Spleen (tissue), 11 donors: ENCODE results near the gene MAG. TPM values are rescaled to one million over a fixed set of nuclear protein-coding genes. Genes with fewer than 3 reads are reported as not detected.

Experiments used
- DNase-seq: peaks from one replicate; pipeline ENCODE4 v3.0.0-alpha.2; 2020
- H3K27ac ChIP-seq, 8 donors: fragments of 200-600 bp; sonication (generic) in 7 of 8; 1 replicate in 4 of 8; 2 replicates in 4 of 8; pipeline versions ENCODE4 v1.5.0 to v1.8.0; 2016 to 2021; ENCODE audit warnings: inconsistent platforms in 4 of 8, mild to moderate bottlenecking in 4 of 8, moderate library complexity in 1 of 8
- H3K27me3 ChIP-seq, 7 donors: fragments of 200-600 bp; sonication (generic) in 6 of 7; replicated peaks in 1 of 7; 1 replicate in 4 of 7; 2 replicates in 3 of 7; pipeline versions ENCODE4 v1.5.0 to v1.8.0; 2016 to 2021; ENCODE audit warnings: inconsistent platforms in 3 of 7, mild to moderate bottlenecking in 1 of 7
- H3K36me3 ChIP-seq, 6 donors: fragments of 200-600 bp; sonication (generic) in 5 of 6; 1 replicate in 4 of 6; 2 replicates in 2 of 6; pipeline versions ENCODE4 v1.5.0 to v1.8.0; 2016 to 2021; ENCODE audit warnings: inconsistent platforms in 2 of 6
- H3K4me1 ChIP-seq, 6 donors: fragments of 200-600 bp; sonication (generic) in 5 of 6; 1 replicate in 3 of 6; 2 replicates in 3 of 6; pipeline versions ENCODE4 v1.5.0 to v1.8.0; 2016 to 2021; ENCODE audit warnings: inconsistent platforms in 3 of 6
- H3K4me3 ChIP-seq, 8 donors: fragments of 200-600 bp; sonication (generic) in 7 of 8; 1 replicate in 4 of 8; 2 replicates in 4 of 8; pipeline versions ENCODE4 v1.5.0 to v1.8.0; 2016 to 2021; ENCODE audit warnings: inconsistent platforms in 4 of 8, mild to moderate bottlenecking in 4 of 8, moderate library complexity in 2 of 8
- H3K9me3 ChIP-seq, 8 donors: fragments of 200-600 bp; sonication (generic) in 7 of 8; 1 replicate in 4 of 8; 2 replicates in 4 of 8; pipeline versions ENCODE4 v1.5.0 to v1.8.0; 2016 to 2021; ENCODE audit warnings: inconsistent platforms in 4 of 8
- CTCF ChIP-seq, 11 experiments: fragments of 200-600 bp in 7 of 11; fragments of 450-650 bp in 4 of 11; sonication (generic) in 4 of 11; IDR thresholded peaks in 8 of 11; conservative IDR thresholded peaks in 3 of 11; 1 replicate in 7 of 11; 2 replicates in 4 of 11; pipeline versions ENCODE4 v1.4.0 to v1.8.0; 2016 to 2021; ENCODE audit warnings: antibody characterized with exemption in 11 of 11, inconsistent platforms in 4 of 11, mild to moderate bottlenecking in 1 of 11
- POLR2A ChIP-seq, 3 donors: fragments of 450-650 bp; IDR thresholded peaks; one replicate each; pipeline ENCODE4 v1.5.1; 2017; ENCODE audit warnings: antibody characterized with exemption in 3 of 3, mild to moderate bottlenecking in 1 of 3
- POLR2AphosphoS5 ChIP-seq, 3 donors: sonication (generic); formaldehyde crosslinking; IDR thresholded peaks; one replicate each; pipeline ENCODE4 v1.5.1; 2017; ENCODE audit warnings: antibody characterized with exemption in 3 of 3
- WGBS, 5 donors: extraction: QIAGEN DNeasy Blood & Tissue Kit in 3 of 5; methylation state at CpG; one replicate each; pipeline versions ENCODE4 v1.1.5 to v1.1.7; 2013 to 2018; 5-methylcytosine and 5-hydroxymethylcytosine counted together
- intact Hi-C: fragments of 100-400 bp; cut with DNase I; formaldehyde crosslinking; loops from one replicate; pipeline ENCODE4 v1.15.0; 2023; ENCODE audit warnings: low total_unique reads
- polyA plus RNA-seq, 3 donors: library from polyadenylated mRNA; stranded (reverse); fragments of 200-250 nt; gene quantifications; one replicate each; pipeline ENCODE4 v1.2.1, GENCODE V29; 2013
- total RNA-seq, 7 donors: library from RNA; depleted of rRNA in 3 of 7; stranded (reverse); fragments of >200 nt in 3 of 7; fragmentation: NEBNext Ultra II Directional in 4 of 7; extraction: Animal tissue kit (Norgen Biotek cat#: 25700) in 4 of 7; gene quantifications; one replicate each; pipeline versions ENCODE4 v1.1.0 to v1.2.1, GENCODE V29; 2016 to 2021
- donor health status: healthy with polysubstance abuse.
- donor health status: DM: no; HTN: no; CAD: no; lungs with moderate emphysema.
- donor health status: DM: no; HTN: no; CAD: no.
- donor health status: Bipolar disorder and iron deficiency.
- donor health status: healthy.
- donor health status: DM: no; HTN: no; CAD: no.
- donor health status: DM: yes; HTN: yes; CAD: no.

Gene MAG
- total and polyA plus RNA-seq, 10 donors, result 0.07 to 55.2 (median 0.38) TPM; not detected in 2

GRCh38 chr19:35348911-35349611 lies 57.1 kb downstream of the MAG start:
- Histone ChIP-seq H3K4me3 (no peak overlapping the region), H3K27ac (peak overlapping the region in 3 of 8 donors; percentile 87 to 93 (median 88)), H3K27me3 (peaks cover 0 to 28% (median 0%) of the 10 kb centered on the region in 7 donors), H3K4me1 (peaks cover 24 to 89% (median 62%) of the 10 kb centered on the region in 6 donors), H3K9me3 (no peaks in the 10 kb centered on the region), H3K36me3 (peaks cover 0 to 20% (median 0%) of the 10 kb centered on the region in 6 donors)
- peak; percentile 75 for DNase-seq
- intact Hi-C loops, result no loop called here
- 74 to 84% (median 83%) methylated on average over 18 of the region's 18 CpGs for WGBS, 5 donors
- no peak for TF ChIP-seq CTCF (IDR thresholded peaks at IDR 0.05 in 8 of 11, conservative IDR thresholded peaks at IDR 0.05 in 3 of 11)
- no peak for TF ChIP-seq POLR2A (IDR thresholded peaks at IDR 0.05)
- TF ChIP-seq POLR2AphosphoS5 (IDR thresholded peaks at IDR 0.05), result peak; percentile 59 to 73 (median 62)

GRCh38 chr19:35349614-35350521 lies 57.9 kb downstream of the MAG start:
- H3K9me3 ChIP-seq, result no peaks in the 10 kb centered on the region
- WGBS, 5 donors, result 70 to 86% (median 78%) methylated on average over 8 to 17 of the region's 17 CpGs
- peak overlapping the region in 2 of 8 donors; percentile 87 to 93 for H3K27ac ChIP-seq
- peaks cover 24 to 83% (median 55%) of the 10 kb centered on the region in 6 donors for H3K4me1 ChIP-seq
- peaks cover 0 to 28% (median 0%) of the 10 kb centered on the region in 7 donors for H3K27me3 ChIP-seq
- peaks cover 0 to 12% (median 0%) of the 10 kb centered on the region in 6 donors for H3K36me3 ChIP-seq
- intact Hi-C loops, result loop anchor here (10.0 kb wide), 1 partner anchor 145 kb away; the partner anchor contains the start of gene KRTDAP
- DNase-seq, result peak; percentile 82
- TF ChIP-seq POLR2A (IDR thresholded peaks at IDR 0.05), result no peak
- peak in 1 of 3 donors; percentile 76 for TF ChIP-seq POLR2AphosphoS5 (IDR thresholded peaks at IDR 0.05)
- H3K4me3 ChIP-seq, result no peak overlapping the region

- no peak for TF ChIP-seq CTCF (IDR thresholded peaks at IDR 0.05 in 8 of 11, conservative IDR thresholded peaks at IDR 0.05 in 3 of 11)
- no peak for TF ChIP-seq POLR2A (IDR thresholded peaks at IDR 0.05)
- H3K27me3 ChIP-seq, result peaks cover 0 to 26% (median 0%) of the 10 kb centered on the region in 7 donors
- intact Hi-C loops, result loop anchor here (10.0 kb wide), 1 partner anchor 144 kb away; the partner anchor contains the start of gene KRTDAP
- H3K36me3 ChIP-seq, result peaks cover 0 to 8% (median 0%) of the 10 kb centered on the region in 6 donors
- peak; percentile 78 for DNase-seq
- no peaks in the 10 kb centered on the region for H3K9me3 ChIP-seq
- H3K27ac ChIP-seq, result no peak overlapping the region
- H3K4me1 ChIP-seq, result peaks cover 24 to 76% (median 49%) of the 10 kb centered on the region in 6 donors
- H3K4me3 ChIP-seq, result no peak overlapping the region
- WGBS, 5 donors, result 79 to 92% (median 84%) methylated on average over 7 of the region's 7 CpGs
These were observed 58.6 kb downstream of the MAG start for GRCh38 chr19:35350591-35350990.

GRCh38 chr19:35351411-35352176 lies 59.6 kb downstream of the MAG start:
- intact Hi-C loops, result loop anchor here (2.0 to 10.0 kb wide), 2 partner anchors 117 to 143 kb away; partner anchors contain the start of gene KRTDAP
- Histone ChIP-seq H3K4me3 (no peak overlapping the region), H3K4me1 (peaks cover 19 to 66% (median 39%) of the 10 kb centered on the region in 6 donors), H3K36me3 (no peaks in the 10 kb centered on the region), H3K27ac (no peak overlapping the region), H3K27me3 (peaks cover 0 to 17% (median 0%) of the 10 kb centered on the region in 7 donors), H3K9me3 (no peaks in the 10 kb centered on the region)
- peak; percentile 78 for DNase-seq
- 93 to 97% (median 94%) methylated on average over 43 to 47 of the region's 47 CpGs for WGBS, 5 donors
- no peak for TF ChIP-seq POLR2A (IDR thresholded peaks at IDR 0.05)
- TF ChIP-seq CTCF (IDR thresholded peaks at IDR 0.05 in 8 of 11, conservative IDR thresholded peaks at IDR 0.05 in 3 of 11), result no peak
- peak in 1 of 3 donors; percentile 38 for TF ChIP-seq POLR2AphosphoS5 (IDR thresholded peaks at IDR 0.05)
